Hematopoietic multipotent progenitor cell treated with erythropoietin and hydrocortisone succinate and interleukin-3 and kit ligand, for 6 days (in vitro differentiated cells): ENCODE data around the gene SORBS2.

Source experiments
- DNase-seq: peaks from one replicate; pipeline ENCODE4 v3.0.0-alpha.2; 2015

SORBS2 gene

GRCh38 chr4:185799442-185799841 lies 12.6 kb downstream of the SORBS2 start:
- no peak for DNase-seq

DNA sequence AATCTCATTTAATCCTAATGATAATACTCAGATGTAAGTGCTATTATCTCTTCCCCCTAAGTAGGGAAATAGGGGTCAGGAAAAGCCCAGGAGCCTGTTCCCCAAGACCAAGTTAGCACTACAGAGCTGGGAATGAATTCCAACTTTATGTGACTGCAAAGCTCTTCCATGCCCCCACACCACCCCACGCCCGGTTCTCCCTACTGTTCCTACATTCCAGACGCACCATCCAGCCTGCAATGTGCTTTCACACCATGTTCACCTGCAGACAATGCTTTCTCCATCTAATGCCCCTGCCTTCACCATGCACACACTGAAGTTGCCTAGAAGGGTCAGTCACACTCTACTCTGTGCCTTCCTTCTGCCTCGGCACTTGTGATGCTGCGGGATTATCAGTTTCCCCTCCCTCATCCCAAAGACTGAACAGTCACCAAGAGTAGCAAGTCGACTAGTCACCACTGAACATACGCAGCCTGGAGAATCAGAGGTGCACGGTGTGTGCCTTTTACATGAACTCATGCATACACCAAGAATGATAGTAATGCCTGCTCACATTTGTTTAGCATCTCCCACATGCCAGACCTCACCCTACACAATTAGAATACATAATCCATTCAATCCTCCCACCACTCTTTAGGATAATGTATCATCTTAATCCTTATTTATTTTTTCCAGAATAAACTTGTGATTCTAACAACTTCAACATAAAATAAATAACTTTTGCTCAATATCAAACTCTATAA lies 14.2 kb downstream of the SORBS2 start:
- DNase-seq: no peak

DNA sequence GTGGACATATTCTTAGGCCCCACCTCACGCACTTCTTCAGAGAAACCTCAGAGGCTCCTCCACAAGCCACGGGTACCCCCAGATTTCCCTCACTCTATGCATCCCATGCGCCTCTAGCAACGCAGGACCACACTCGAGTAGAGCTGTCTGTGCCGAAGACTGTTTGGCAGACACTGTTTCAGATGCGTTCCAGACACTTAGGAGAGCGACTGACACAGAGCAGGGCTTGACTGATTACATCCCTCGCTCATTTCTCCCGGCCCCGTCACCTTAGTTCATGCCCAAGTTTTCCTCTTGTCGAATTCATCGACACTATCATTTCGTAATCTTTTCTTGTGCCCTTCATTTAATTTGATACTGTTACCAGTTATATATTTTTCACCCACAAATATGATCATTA lies 15.0 kb downstream of the SORBS2 start:
- DNase-seq: no peak

- DNase-seq: no peak
Observed at GRCh38 chr4:185796176-185796575, 15.8 kb downstream of the SORBS2 start.

GRCh38 chr4:185794637-185795036 lies 17.4 kb downstream of the SORBS2 start:
- DNase-seq: no peak

DNA sequence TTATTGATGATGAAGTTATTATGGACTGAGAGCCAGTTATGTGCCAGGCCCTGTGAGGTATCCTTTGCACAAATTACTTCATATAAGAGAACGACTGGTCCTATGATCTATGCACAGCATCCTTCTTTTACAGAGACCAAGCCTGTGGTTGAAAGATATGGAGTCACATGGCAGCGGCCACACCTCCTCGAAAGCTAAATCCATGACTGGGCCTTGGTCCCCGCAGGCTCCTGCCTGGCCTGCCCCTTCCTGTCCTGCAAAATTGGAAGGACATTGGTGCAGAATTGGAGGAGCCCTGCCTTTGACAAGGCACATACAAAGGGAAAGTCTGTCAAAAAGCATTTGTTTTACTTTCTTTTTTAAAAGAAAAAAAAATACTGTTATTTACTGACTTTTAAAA lies 18.3 kb downstream of the SORBS2 start:
- no peak for DNase-seq

DNA sequence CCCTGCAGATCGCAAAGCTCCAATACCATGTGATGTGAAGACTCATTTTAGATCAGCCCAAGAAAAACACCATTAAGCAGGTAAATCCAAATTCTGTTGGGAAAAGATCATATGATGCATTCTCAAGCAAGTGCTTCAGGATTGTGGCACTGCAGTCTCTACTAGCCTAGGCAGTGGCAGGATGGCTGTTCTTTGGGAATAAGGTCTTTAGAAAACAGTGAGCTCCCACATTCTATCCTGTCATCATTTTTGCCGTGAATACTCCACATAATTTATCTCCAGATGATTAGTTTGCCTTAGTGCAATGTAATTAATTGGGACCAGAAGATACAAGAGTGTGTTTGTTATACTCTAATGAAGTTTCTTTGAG lies 18.9 kb downstream of the SORBS2 start:
- no peak for DNase-seq

GRCh38 chr4:185792384-185793115 lies 19.4 kb downstream of the SORBS2 start:
- DNase-seq: no peak

- DNase-seq: no peak
Observed at GRCh38 chr4:185787926-185788679, 23.9 kb downstream of the SORBS2 start.

DNA sequence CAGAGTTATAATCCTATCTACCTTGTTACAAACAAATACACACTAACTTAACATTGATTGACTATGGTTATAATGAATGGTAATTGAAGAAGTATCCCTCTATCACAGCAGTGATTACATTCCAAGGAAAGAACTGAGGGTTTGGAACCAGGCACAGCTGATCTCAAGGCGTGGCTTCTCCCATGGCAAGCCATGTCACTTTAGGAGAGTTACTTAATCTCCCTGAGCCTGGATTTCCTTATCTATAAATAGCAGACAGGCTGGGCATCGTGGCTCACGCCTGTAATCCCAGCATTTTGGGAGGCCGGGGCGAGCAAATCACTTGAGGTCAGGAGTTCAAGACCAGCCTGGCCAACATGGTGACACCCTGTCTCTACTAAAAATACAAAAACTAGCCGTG lies 25.6 kb downstream of the SORBS2 start:
- DNase-seq: no peak

GRCh38 chr4:185783574-185783973 lies 28.4 kb downstream of the SORBS2 start:
- no peak for DNase-seq

DNA sequence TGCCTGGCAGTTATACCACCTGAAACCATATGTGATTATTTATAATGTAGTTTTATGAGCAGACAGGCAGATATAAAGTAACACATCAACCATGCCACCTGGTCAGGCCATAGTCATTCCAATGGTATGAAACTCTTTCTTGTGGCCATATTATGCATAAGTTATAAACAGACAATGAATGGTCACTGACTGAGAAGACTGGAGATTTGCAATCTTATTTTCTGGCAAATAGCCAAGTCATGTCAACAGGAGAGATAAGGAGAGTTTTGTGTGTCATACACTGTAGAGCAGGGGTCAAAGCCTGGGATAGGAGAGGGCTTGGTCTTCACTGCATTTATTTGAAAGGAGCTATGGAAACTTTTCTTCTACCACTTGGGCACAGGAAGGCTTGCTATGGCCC lies 29.5 kb downstream of the SORBS2 start:
- DNase-seq: peak; percentile 9

DNA sequence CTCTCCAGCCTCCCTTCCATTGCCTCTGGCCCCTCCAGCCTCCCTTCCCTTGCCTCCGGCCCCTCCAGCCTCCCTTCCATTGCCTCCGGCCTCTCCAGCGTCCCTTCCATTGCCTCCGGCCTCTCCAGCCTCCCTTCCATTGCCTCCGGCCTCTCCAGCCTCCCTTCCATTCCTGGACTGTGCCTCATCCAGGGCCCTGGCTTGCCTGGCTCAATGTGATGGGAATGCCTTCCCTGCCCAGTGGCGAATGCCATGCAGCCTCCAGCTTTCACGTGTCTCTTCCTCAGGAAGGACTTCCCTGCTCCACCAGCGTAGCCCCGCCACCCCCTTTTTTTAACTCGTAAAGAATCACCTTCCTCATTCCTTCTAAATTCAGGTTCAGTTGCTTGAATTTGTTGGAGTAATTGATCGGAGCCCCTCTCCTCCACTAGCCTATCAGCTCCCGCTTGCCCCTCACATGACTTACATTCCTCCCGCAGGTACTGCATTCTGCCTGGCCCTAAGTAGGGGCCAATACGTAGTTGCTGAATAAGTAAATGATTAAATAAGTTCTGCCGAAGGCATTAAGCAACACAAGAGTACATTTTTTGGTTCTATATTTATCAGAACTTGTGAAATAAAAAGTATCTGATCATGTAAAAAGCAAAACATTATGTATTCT lies 30.3 kb downstream of the SORBS2 start:
- no peak for DNase-seq

GRCh38 chr4:185780472-185780871 lies 31.5 kb downstream of the SORBS2 start:
- DNase-seq: no peak

DNA sequence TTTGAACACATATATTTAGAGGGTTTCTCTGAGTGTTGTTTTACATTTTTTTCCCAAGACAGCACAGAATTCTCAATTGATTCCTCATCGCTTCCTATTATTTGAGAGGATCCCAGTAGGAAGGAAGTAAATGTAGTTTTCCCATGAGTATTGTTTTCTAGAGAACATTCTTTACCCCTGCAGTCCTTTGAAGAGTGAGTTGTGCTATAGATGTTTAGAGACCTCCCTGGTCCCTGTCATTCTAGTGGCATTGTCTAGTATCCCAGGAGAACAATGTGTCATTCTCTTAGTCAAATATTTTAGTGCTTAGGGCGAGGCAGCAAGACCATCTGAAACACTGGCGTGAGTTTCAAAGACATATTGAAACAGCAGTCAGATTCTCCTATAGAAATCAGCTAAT lies 32.5 kb downstream of the SORBS2 start:
- no peak for DNase-seq

DNA sequence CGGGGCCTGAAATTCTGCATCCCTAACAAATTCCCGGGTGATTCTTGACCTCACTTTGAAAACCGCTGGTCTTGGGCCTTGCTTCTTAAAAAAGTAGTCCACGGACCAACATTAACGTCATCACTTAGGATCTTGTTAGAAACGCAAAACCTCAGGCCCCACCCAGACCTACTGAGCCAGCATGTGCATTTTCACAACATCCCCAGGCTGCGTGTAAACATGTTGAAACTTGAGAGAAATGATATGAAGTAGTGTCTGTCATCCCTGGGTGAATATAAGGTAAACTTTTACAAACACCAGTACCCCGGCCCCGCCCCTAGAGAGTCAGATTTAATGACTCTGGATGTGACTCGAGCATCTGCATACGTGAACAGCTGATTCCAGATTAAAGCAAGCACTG lies 33.7 kb downstream of the SORBS2 start:
- no peak for DNase-seq

GRCh38 chr4:185775792-185776555 lies 36.0 kb downstream of the SORBS2 start:
- no peak for DNase-seq

GRCh38 chr4:185774845-185775680 lies 36.9 kb downstream of the SORBS2 start:
- no peak for DNase-seq

- no peak for DNase-seq
Observed at GRCh38 chr4:185774131-185774653, 37.8 kb downstream of the SORBS2 start.

- DNase-seq: no peak
Observed at GRCh38 chr4:185773419-185773818, 38.6 kb downstream of the SORBS2 start.

- no peak for DNase-seq
Observed at GRCh38 chr4:185772391-185773093, 39.5 kb downstream of the SORBS2 start.
